Endodermal cell (in vitro differentiated cells): ENCODE data around the gene CFAP47. TPM values are rescaled to one million over a fixed set of nuclear protein-coding genes. Genes with fewer than 3 reads are reported as not detected.

ENCODE experiments used
- DNase-seq: peaks from one replicate; pipeline ENCODE4 v3.0.0-alpha.2; 2017
- H3K27ac ChIP-seq: 2 replicates; pipeline ENCODE4 v1.5.1; 2013; ENCODE audit warnings: mild to moderate bottlenecking, low read depth, low read length, moderate library complexity
- H3K27me3 ChIP-seq: 2 replicates; pipeline ENCODE4 v1.6.1; 2013; ENCODE audit warnings: mild to moderate bottlenecking, low read length, moderate library complexity; ENCODE audit not compliant: insufficient read depth, control insufficient read depth, poor library complexity, severe bottlenecking
- H3K36me3 ChIP-seq: 2 replicates; pipeline ENCODE4 v1.7.0; 2013; ENCODE audit warnings: mild to moderate bottlenecking, low read length, moderate library complexity; ENCODE audit not compliant: control insufficient read depth, insufficient read depth
- H3K4me1 ChIP-seq: one replicate; pipeline ENCODE4 v1.7.0; 2013; ENCODE audit warnings: low read length; ENCODE audit not compliant: control insufficient read depth, insufficient read depth
- H3K4me3 ChIP-seq: 2 replicates; pipeline ENCODE4 v1.5.1; 2013; ENCODE audit warnings: mild to moderate bottlenecking, low read length, moderate library complexity
- H3K9ac ChIP-seq: 2 replicates; pipeline ENCODE4 v1.6.1; 2013; ENCODE audit warnings: mild to moderate bottlenecking, low read length, moderate library complexity; ENCODE audit not compliant: poor library complexity, severe bottlenecking; ENCODE audit errors: extremely low read depth
- H3K9me3 ChIP-seq: 2 replicates; pipeline ENCODE4 v1.6.1; 2013; ENCODE audit warnings: mild to moderate bottlenecking, low read length, moderate library complexity; ENCODE audit not compliant: control insufficient read depth
- H3K27ac Mint-ChIP-seq: 2 replicates; pipeline ENCODE4 v1.8.0; 2020; ENCODE audit warnings: mixed read lengths
- H3K27me3 Mint-ChIP-seq: 2 replicates; pipeline ENCODE4 v1.8.0; 2021; ENCODE audit warnings: mild to moderate bottlenecking, mixed read lengths; ENCODE audit not compliant: insufficient read depth
- H3K36me3 Mint-ChIP-seq: 2 replicates; pipeline ENCODE4 v1.8.0; 2020; ENCODE audit warnings: low read depth, mixed read lengths
- H3K4me1 Mint-ChIP-seq: 2 replicates; pipeline ENCODE4 v1.8.0; 2020; ENCODE audit warnings: mixed read lengths
- H3K4me3 Mint-ChIP-seq: 2 replicates; pipeline ENCODE4 v1.8.0; 2020; ENCODE audit warnings: mild to moderate bottlenecking, moderate library complexity, mixed read lengths
- H3K9me3 Mint-ChIP-seq: 2 replicates; pipeline ENCODE4 v1.8.0; 2020; ENCODE audit warnings: mild to moderate bottlenecking, mixed read lengths
- WGBS, 2 experiments: methylation state at CpG; one replicate each; pipeline versions ENCODE4 v1.1.5 to v1.1.7; 2013; ENCODE audit warnings: missing lambda C conversion rate in 2 of 2, mixed read lengths in 1 of 2; ENCODE audit not compliant: insufficient coverage in 1 of 2, insufficient read length in 1 of 2; 5-methylcytosine and 5-hydroxymethylcytosine counted together
- total RNA-seq, 2 donors: library from RNA; stranded (reverse); fragmentation: NEBNext Ultra II Directional in 1 of 2; extraction: Animal tissue kit (Norgen Biotek cat#: 25700) in 1 of 2; gene quantifications; 2 replicates in 1 of 2; 3 replicates in 1 of 2; pipeline ENCODE4 v1.2.1, GENCODE V29; 2021
- TF ChIP-seq, protein P1 (sequence below): fragments of 200-600 bp; sonication (generic); conservative IDR thresholded peaks from 2 replicates; pipeline ENCODE4 v1.5.0; 2021; ENCODE audit warnings: antibody characterized with exemption, mild to moderate bottlenecking

The CFAP47 gene
- total RNA-seq, 2 donors from 2014 or later: 0.26 to 0.55 TPM

GRCh38 chrX:36431819-36432218 is 512.3 kb downstream of the CFAP47 start:
- TF ChIP-seq, protein P1, sequence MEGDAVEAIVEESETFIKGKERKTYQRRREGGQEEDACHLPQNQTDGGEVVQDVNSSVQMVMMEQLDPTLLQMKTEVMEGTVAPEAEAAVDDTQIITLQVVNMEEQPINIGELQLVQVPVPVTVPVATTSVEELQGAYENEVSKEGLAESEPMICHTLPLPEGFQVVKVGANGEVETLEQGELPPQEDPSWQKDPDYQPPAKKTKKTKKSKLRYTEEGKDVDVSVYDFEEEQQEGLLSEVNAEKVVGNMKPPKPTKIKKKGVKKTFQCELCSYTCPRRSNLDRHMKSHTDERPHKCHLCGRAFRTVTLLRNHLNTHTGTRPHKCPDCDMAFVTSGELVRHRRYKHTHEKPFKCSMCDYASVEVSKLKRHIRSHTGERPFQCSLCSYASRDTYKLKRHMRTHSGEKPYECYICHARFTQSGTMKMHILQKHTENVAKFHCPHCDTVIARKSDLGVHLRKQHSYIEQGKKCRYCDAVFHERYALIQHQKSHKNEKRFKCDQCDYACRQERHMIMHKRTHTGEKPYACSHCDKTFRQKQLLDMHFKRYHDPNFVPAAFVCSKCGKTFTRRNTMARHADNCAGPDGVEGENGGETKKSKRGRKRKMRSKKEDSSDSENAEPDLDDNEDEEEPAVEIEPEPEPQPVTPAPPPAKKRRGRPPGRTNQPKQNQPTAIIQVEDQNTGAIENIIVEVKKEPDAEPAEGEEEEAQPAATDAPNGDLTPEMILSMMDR: no peak
- 60% methylated on average over 1 of the region's 3 CpGs; no CpG with 5 or more reads in 1 of the 2 experiments for WGBS, 2 experiments
- no peaks in the 10 kb centered on the region for H3K36me3 Mint-ChIP-seq
- no peaks in the 10 kb centered on the region for H3K27me3 Mint-ChIP-seq
- H3K4me3 ChIP-seq: no peak overlapping the region
- DNase-seq: no peak
- H3K4me1 ChIP-seq: no peaks in the 10 kb centered on the region
- no peak overlapping the region for H3K27ac ChIP-seq
- no peaks in the 10 kb centered on the region for H3K27me3 ChIP-seq
- peaks cover 42% of the 10 kb centered on the region for H3K9me3 Mint-ChIP-seq
- H3K4me1 Mint-ChIP-seq: no peaks in the 10 kb centered on the region
- H3K9ac ChIP-seq: no peak overlapping the region
- H3K4me3 Mint-ChIP-seq: no peak overlapping the region
- H3K27ac Mint-ChIP-seq: no peak overlapping the region
- H3K36me3 ChIP-seq: no peaks in the 10 kb centered on the region
- H3K9me3 ChIP-seq: no peaks in the 10 kb centered on the region

- Mint-ChIP-seq H3K27ac (no peak overlapping the region), H3K4me3 (no peak overlapping the region), H3K9me3 (peaks cover 48% of the 10 kb centered on the region), H3K27me3 (no peaks in the 10 kb centered on the region), H3K4me1 (no peaks in the 10 kb centered on the region), H3K36me3 (no peaks in the 10 kb centered on the region)
- WGBS, 2 experiments: 89% methylated on average over 1 of the region's 1 CpG; no CpG with 5 or more reads in 1 of the 2 experiments
- Histone ChIP-seq H3K4me3 (no peak overlapping the region), H3K9ac (no peak overlapping the region), H3K4me1 (no peaks in the 10 kb centered on the region), H3K36me3 (no peaks in the 10 kb centered on the region), H3K27ac (no peak overlapping the region), H3K27me3 (no peaks in the 10 kb centered on the region), H3K9me3 (no peaks in the 10 kb centered on the region)
- DNase-seq: no peak
- TF ChIP-seq, protein P1: no peak
Observed at GRCh38 chrX:36434522-36434921, 515.0 kb downstream of the CFAP47 start.

Other genes starting within 250 kb of the CFAP47 start
- not detected for gene MAGEB16, start 121.4 kb upstream of the CFAP47 start, total RNA-seq